ENCODE measurements around the gene ZNRD2. TPM values are rescaled to one million over a fixed set of nuclear protein-coding genes. Genes with fewer than 3 reads are reported as not detected.

ZNRD2 gene
- total RNA-seq, 1 experiment from 2014 or later: 61.2 TPM

DNA sequence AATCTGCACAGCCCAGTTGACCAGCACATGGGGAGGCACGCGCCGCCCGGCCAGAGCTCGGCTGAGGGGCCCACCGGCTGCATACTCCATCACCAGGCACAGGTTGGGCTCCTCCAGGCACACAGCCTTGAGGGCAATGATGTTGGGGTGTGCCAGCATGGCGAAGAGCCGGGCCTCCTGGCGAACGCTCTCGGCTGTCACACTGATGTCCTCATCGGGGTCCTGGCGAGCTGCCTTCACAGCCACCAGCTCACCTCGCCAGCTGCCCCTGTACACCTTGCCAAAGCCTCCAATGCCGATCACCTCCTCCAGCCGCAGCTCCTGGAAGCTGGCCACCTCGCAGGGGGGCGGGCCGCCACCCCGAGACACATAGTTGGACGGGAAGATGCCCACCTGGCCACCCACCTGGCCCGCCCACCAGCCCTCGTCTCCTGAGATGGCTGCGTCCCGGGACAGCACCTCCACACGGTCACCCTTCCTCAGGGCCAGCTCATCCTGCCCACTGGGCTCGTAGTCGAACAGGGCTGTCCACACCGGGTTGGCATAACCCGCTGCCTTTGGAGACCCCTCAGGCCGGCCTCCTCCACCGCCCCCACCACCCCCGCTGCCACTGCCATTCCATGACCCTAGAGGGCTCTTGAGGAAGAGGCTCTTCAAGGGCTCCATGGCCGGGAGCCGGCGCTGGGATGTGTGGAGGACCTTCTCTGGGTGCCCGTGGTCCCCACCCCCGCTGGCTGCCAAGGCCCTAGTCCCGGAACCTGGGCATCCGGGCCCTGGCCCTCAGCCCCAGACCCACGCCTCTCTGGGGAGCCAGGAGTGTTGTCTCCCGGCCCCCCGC is 43.0 kb downstream of the ZNRD2 start:
- Histone ChIP-seq H3K27me3 (ENCODE audit: control insufficient read depth, insufficient read depth, low read length) (no peaks in the 10 kb centered on the region), H3K27ac (ENCODE audit: low read length) (peak overlapping the region; percentile 92), H3K4me3 (ENCODE audit: low read depth in 2 of 2, low read length in 2 of 2) (peak overlapping the region; percentile 60 to 95), H3K36me3 (ENCODE audit: control insufficient read depth, insufficient read depth, low read length) (peaks cover 10% of the 10 kb centered on the region), H3K4me1 (ENCODE audit: control insufficient read depth, insufficient read depth, low read length) (peaks cover 44% of the 10 kb centered on the region), H3K9me3 (ENCODE audit: control insufficient read depth, insufficient read depth, low read depth, low read length) (no peaks in the 10 kb centered on the region)
- DNase-seq (ENCODE audit: low read depth, low spot score): no peak
- ChIA-PET CTCF (no interaction called here), POLR2A (interaction anchor here (0.6 to 1.0 kb wide), 2 partner anchors 24 to 275 kb away, joined by 3 to 13 read pairs; partner anchors contain the start of genes FIBP and SIPA1)
- no peak for TF ChIP-seq SIN3A (IDR thresholded peaks at IDR 0.05; ENCODE audit: borderline replicate concordance, insufficient read depth, low read depth, low read length)
- no peak for TF ChIP-seq POLR2AphosphoS5 (IDR thresholded peaks at IDR 0.05; ENCODE audit: low read depth, low read length)
- TF ChIP-seq, protein P1, sequence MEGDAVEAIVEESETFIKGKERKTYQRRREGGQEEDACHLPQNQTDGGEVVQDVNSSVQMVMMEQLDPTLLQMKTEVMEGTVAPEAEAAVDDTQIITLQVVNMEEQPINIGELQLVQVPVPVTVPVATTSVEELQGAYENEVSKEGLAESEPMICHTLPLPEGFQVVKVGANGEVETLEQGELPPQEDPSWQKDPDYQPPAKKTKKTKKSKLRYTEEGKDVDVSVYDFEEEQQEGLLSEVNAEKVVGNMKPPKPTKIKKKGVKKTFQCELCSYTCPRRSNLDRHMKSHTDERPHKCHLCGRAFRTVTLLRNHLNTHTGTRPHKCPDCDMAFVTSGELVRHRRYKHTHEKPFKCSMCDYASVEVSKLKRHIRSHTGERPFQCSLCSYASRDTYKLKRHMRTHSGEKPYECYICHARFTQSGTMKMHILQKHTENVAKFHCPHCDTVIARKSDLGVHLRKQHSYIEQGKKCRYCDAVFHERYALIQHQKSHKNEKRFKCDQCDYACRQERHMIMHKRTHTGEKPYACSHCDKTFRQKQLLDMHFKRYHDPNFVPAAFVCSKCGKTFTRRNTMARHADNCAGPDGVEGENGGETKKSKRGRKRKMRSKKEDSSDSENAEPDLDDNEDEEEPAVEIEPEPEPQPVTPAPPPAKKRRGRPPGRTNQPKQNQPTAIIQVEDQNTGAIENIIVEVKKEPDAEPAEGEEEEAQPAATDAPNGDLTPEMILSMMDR (IDR thresholded peaks at IDR 0.05): no peak
- TF ChIP-seq, protein P2, sequence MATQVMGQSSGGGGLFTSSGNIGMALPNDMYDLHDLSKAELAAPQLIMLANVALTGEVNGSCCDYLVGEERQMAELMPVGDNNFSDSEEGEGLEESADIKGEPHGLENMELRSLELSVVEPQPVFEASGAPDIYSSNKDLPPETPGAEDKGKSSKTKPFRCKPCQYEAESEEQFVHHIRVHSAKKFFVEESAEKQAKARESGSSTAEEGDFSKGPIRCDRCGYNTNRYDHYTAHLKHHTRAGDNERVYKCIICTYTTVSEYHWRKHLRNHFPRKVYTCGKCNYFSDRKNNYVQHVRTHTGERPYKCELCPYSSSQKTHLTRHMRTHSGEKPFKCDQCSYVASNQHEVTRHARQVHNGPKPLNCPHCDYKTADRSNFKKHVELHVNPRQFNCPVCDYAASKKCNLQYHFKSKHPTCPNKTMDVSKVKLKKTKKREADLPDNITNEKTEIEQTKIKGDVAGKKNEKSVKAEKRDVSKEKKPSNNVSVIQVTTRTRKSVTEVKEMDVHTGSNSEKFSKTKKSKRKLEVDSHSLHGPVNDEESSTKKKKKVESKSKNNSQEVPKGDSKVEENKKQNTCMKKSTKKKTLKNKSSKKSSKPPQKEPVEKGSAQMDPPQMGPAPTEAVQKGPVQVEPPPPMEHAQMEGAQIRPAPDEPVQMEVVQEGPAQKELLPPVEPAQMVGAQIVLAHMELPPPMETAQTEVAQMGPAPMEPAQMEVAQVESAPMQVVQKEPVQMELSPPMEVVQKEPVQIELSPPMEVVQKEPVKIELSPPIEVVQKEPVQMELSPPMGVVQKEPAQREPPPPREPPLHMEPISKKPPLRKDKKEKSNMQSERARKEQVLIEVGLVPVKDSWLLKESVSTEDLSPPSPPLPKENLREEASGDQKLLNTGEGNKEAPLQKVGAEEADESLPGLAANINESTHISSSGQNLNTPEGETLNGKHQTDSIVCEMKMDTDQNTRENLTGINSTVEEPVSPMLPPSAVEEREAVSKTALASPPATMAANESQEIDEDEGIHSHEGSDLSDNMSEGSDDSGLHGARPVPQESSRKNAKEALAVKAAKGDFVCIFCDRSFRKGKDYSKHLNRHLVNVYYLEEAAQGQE (IDR thresholded peaks at IDR 0.05; ENCODE audit: insufficient read depth in 1 of 2, low read depth in 2 of 2, low read length in 1 of 2): no peak
- no peak for TF ChIP-seq TCF7L2 (IDR thresholded peaks at IDR 0.05; ENCODE audit: low read depth, low read length)
- BruUV-seq (replicated peaks): no TSS peak
- in situ Hi-C loops (cut with HindIII; ENCODE audit: low pct_unique_long_range_greater_than_20kb, low sequenced_read_pairs) (no loop called here), intact Hi-C loops (cut with micrococcal nuclease; ENCODE audit: unreplicated experiment) (no loop called here)
- ATAC-seq: peak; percentile 0

DNA sequence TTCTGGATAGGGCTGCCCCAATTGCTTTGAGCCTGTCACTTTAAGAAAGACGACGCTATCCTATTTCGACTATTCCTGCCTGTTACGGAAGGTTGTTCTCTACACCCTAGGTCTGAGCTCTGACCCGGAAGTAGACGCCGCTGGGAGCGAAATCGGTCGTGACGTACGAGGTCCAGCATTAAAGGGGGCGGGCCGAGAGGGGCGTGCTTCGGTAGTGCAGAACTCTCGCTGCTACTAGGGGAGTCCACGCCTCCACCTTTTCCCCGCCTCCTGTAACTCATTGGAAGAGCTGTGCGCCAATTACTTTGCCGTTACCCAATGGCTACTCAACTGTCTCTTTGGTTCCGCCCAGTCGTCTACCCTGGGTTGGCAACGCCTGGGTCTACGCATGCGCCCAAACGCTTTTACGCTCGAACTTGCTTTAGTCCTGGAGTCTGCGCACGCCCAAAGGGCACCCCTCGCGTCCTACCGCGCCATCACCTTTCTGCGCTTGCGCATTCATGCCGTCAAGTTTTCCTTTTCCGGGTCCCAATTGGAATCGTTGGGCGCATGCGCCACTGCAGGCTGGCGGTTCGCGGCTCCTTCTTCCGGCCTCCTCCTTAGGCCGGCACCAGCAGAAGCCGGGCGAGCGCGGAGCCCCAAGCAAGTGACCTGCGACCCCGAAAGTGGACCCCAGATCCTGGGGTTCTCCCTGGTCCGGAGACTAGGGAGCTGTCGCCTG is 45.1 kb downstream of the ZNRD2 start, which contains the start of gene PCNX3:
Gene PCNX3, plus strand, starts transcription at position 548 of the 721 bp plus-strand sequence. CDS start 536 bp downstream, outside the sequence.
- peaks cover 40% of the 10 kb centered on the region for H3K4me1 ChIP-seq (ENCODE audit: control insufficient read depth, insufficient read depth, low read length)
- POLR2A ChIA-PET: interaction anchor here (0.6 to 1.0 kb wide), 3 partner anchors 8 to 44 kb away, joined by 3 to 5 read pairs (median 4); no protein-coding TSS in a partner anchor
- CTCF ChIA-PET: interaction anchor here (0.7 to 1.2 kb wide), 3 partner anchors 23 to 43 kb away, joined by 3 to 5 read pairs (median 4); partner anchors contain the start of genes EHBP1L1, FAM89B and SIPA1
- peak; percentile 100 for DNase-seq (ENCODE audit: low read depth, low spot score)
- H3K27ac ChIP-seq (ENCODE audit: low read length): peak within 1 kb of the TSS; percentile 92
- no peaks in the 10 kb centered on the region for H3K27me3 ChIP-seq (ENCODE audit: control insufficient read depth, insufficient read depth, low read length)
- intact Hi-C loops (cut with micrococcal nuclease; ENCODE audit: unreplicated experiment): loop anchor here (2.0 kb wide), 1 partner anchor 39 kb away; the partner anchor contains the start of gene EHBP1L1
- ATAC-seq: peak; percentile 88
- TF ChIP-seq, protein P2 (IDR thresholded peaks at IDR 0.05; ENCODE audit: insufficient read depth in 1 of 2, low read depth in 2 of 2, low read length in 1 of 2): peak in 1 of 2 experiments; percentile 46; a peak in 1 of 4 replicates
- TF ChIP-seq POLR2AphosphoS5 (IDR thresholded peaks at IDR 0.05; ENCODE audit: low read depth, low read length): peak; percentile 74
- 0 out of 2 replicates have a peak, but pooled peaks have one; percentile 13 for TF ChIP-seq TCF7L2 (IDR thresholded peaks at IDR 0.05; ENCODE audit: low read depth, low read length)
- TF ChIP-seq SIN3A (IDR thresholded peaks at IDR 0.05; ENCODE audit: borderline replicate concordance, insufficient read depth, low read depth, low read length): 0 out of 2 replicates have a peak, but pooled peaks have one; percentile 47
- TF ChIP-seq, protein P1 (IDR thresholded peaks at IDR 0.05): no peak
- in situ Hi-C loops (cut with HindIII; ENCODE audit: low pct_unique_long_range_greater_than_20kb, low sequenced_read_pairs): no loop called here
- peak within 1 kb of the TSS; percentile 88 to 97 for H3K4me3 ChIP-seq (ENCODE audit: low read depth in 2 of 2, low read length in 2 of 2)
- BruUV-seq (replicated peaks): no TSS peak
- no peaks in the 10 kb centered on the region for H3K9me3 ChIP-seq (ENCODE audit: control insufficient read depth, insufficient read depth, low read depth, low read length)
- H3K36me3 ChIP-seq (ENCODE audit: control insufficient read depth, insufficient read depth, low read length): peaks cover 18% of the 10 kb centered on the region
